ENCODE data around the gene EPB41L4A. TPM values are rescaled to one million over a fixed set of nuclear protein-coding genes. Genes with fewer than 3 reads are reported as not detected.

EPB41L4A gene
- polyA plus RNA-seq, 1 donor (not counting 4 experiments of a cell fraction or from before 2014, with no cell fraction given): 3.5 TPM

- Histone ChIP-seq H3K36me3 (ENCODE audit: control insufficient read depth in 2 of 2, extremely low read depth in 1 of 2, insufficient read depth in 2 of 2, low read length in 2 of 2) (no peaks in the 10 kb centered on the region), H3K27me3 (ENCODE audit: control insufficient read depth, extremely low read depth, insufficient read depth, low read length) (no peaks in the 10 kb centered on the region), H3K9ac (ENCODE audit: control insufficient read depth, extremely low read depth, insufficient read depth, low read length) (no peak overlapping the region), H3K79me2 (ENCODE audit: control insufficient read depth, insufficient read depth, low read length) (no peaks in the 10 kb centered on the region), H3K9me1 (ENCODE audit: control insufficient read depth, extremely low read depth, insufficient read depth, low read length) (no peaks in the 10 kb centered on the region), H3K4me3 (ENCODE audit: control insufficient read depth in 2 of 3, extremely low read depth in 1 of 3, insufficient read depth in 2 of 3, low read depth in 1 of 3, low read length in 3 of 3) (no peak overlapping the region), H4K20me1 (ENCODE audit: control insufficient read depth, extremely low read depth, insufficient read depth, low read length) (no peaks in the 10 kb centered on the region), H3K4me2 (ENCODE audit: control insufficient read depth, extremely low read depth, insufficient read depth, low read depth, low read length) (no peak overlapping the region), H3K9me3 (ENCODE audit: control insufficient read depth, low read depth, low read length) (no peaks in the 10 kb centered on the region), H3K4me1 (ENCODE audit: control insufficient read depth, extremely low read depth, insufficient read depth, low read length) (peaks cover 5% of the 10 kb centered on the region), H3K27ac (ENCODE audit: control insufficient read depth, insufficient read depth, low read length) (no peak overlapping the region), H2AFZ (ENCODE audit: control insufficient read depth, low read length) (no peak overlapping the region)
- FAIRE-seq (no peak), DNase-seq (ENCODE audit: low read depth, low spot score) (no peak)
- dilution Hi-C loops (cut with MboI; ENCODE audit: extremely low pct_ligation_motif_present, low sequenced_read_pairs): no loop called here
- no peak for TF ChIP-seq EZH2 (IDR thresholded peaks at IDR 0.05; ENCODE audit: low read length)
- TF ChIP-seq CTCF (optimal IDR thresholded peaks at IDR 0.05 in 1 of 3, IDR thresholded peaks at IDR 0.05 in 1 of 3, conservative IDR thresholded peaks at IDR 0.05 in 1 of 3; ENCODE audit: extremely low read depth in 1 of 3, insufficient read depth in 2 of 3, low read length in 3 of 3): no peak
Measured at GRCh38 chr5:112138526-112138925, 280.6 kb downstream of the EPB41L4A start.

- no peak overlapping the region for H3K4me2 ChIP-seq (ENCODE audit: control insufficient read depth, extremely low read depth, insufficient read depth, low read depth, low read length)
- dilution Hi-C loops (cut with MboI; ENCODE audit: extremely low pct_ligation_motif_present, low sequenced_read_pairs): no loop called here
- no peak overlapping the region for H2AFZ ChIP-seq (ENCODE audit: control insufficient read depth, low read length)
- H3K9ac ChIP-seq (ENCODE audit: control insufficient read depth, extremely low read depth, insufficient read depth, low read length): no peak overlapping the region
- H3K4me3 ChIP-seq (ENCODE audit: control insufficient read depth in 2 of 3, extremely low read depth in 1 of 3, insufficient read depth in 2 of 3, low read depth in 1 of 3, low read length in 3 of 3): no peak overlapping the region
- no peaks in the 10 kb centered on the region for H3K27me3 ChIP-seq (ENCODE audit: control insufficient read depth, extremely low read depth, insufficient read depth, low read length)
- DNase-seq (ENCODE audit: low read depth, low spot score) (no peak), FAIRE-seq (no peak)
- TF ChIP-seq EZH2 (IDR thresholded peaks at IDR 0.05; ENCODE audit: low read length): no peak
- TF ChIP-seq CTCF (optimal IDR thresholded peaks at IDR 0.05 in 1 of 3, IDR thresholded peaks at IDR 0.05 in 1 of 3, conservative IDR thresholded peaks at IDR 0.05 in 1 of 3; ENCODE audit: extremely low read depth in 1 of 3, insufficient read depth in 2 of 3, low read length in 3 of 3): no peak
- H3K4me1 ChIP-seq (ENCODE audit: control insufficient read depth, extremely low read depth, insufficient read depth, low read length): no peaks in the 10 kb centered on the region
- H4K20me1 ChIP-seq (ENCODE audit: control insufficient read depth, extremely low read depth, insufficient read depth, low read length): no peaks in the 10 kb centered on the region
- H3K27ac ChIP-seq (ENCODE audit: control insufficient read depth, insufficient read depth, low read length): no peak overlapping the region
- no peaks in the 10 kb centered on the region for H3K9me1 ChIP-seq (ENCODE audit: control insufficient read depth, extremely low read depth, insufficient read depth, low read length)
- no peaks in the 10 kb centered on the region for H3K79me2 ChIP-seq (ENCODE audit: control insufficient read depth, insufficient read depth, low read length)
- H3K36me3 ChIP-seq (ENCODE audit: control insufficient read depth in 2 of 2, extremely low read depth in 1 of 2, insufficient read depth in 2 of 2, low read length in 2 of 2): no peaks in the 10 kb centered on the region
- no peaks in the 10 kb centered on the region for H3K9me3 ChIP-seq (ENCODE audit: control insufficient read depth, low read depth, low read length)
Measured at GRCh38 chr5:112136773-112137172, 282.3 kb downstream of the EPB41L4A start.

All from keratinocyte (primary cell).